ENCODE results near the gene EXOC3L1.

- TF ChIP-seq CTCF (IDR thresholded peaks at IDR 0.05) (no peak), POLR2A (IDR thresholded peaks at IDR 0.05) (no peak), POLR2AphosphoS5 (IDR thresholded peaks at IDR 0.05) (no peak)
These were observed 20.9 kb downstream of the EXOC3L1 start for GRCh38 chr16:67169011-67169451.
